WTC11 (cell line): Measurements from ENCODE around the gene EEF1AKMT4. TPM values are rescaled to one million over a fixed set of nuclear protein-coding genes. Genes with fewer than 3 reads are reported as not detected.

Experiments used
- ATAC-seq: fragments of 200-7000 bp; cut with Tn5 transposase; 2 replicates; pipeline ENCODE4 v1.10.0; 2021; ENCODE audit warnings: mild to moderate bottlenecking, moderate library complexity
- CTCF ChIA-PET: fragments of 300-600 bp; sonication (Branson Sonifier 250); formaldehyde crosslinking; loops from one replicate; lab custom pipeline; 2021; ENCODE audit warnings: antibody characterized with exemption; lab: Charles Lee
- POLR2A ChIA-PET: fragments of 350-600 bp; sonication (Branson Sonifier 250); formaldehyde crosslinking; loops from one replicate; lab custom pipeline; 2021; ENCODE audit warnings: antibody characterized with exemption; lab: Charles Lee
- DNase-seq: peaks from one replicate; pipeline ENCODE4 v3.0.0; 2021; ENCODE audit warnings: low spot score
- H3K27ac Mint-ChIP-seq: 2 replicates; pipeline ENCODE4 v1.8.0; 2021; ENCODE audit warnings: mixed read lengths
- H3K27me3 Mint-ChIP-seq: 2 replicates; pipeline ENCODE4 v1.8.0; 2021; ENCODE audit warnings: low read depth, mild to moderate bottlenecking, moderate library complexity, mixed read lengths
- H3K36me3 Mint-ChIP-seq: 2 replicates; pipeline ENCODE4 v1.8.0; 2021; ENCODE audit warnings: mixed read lengths
- H3K4me1 Mint-ChIP-seq: 2 replicates; pipeline ENCODE4 v1.8.0; 2022; ENCODE audit warnings: mixed read lengths
- H3K4me3 Mint-ChIP-seq: 2 replicates; pipeline ENCODE4 v1.8.0; 2021; ENCODE audit warnings: mild to moderate bottlenecking, moderate library complexity, mixed read lengths
- H3K9me3 Mint-ChIP-seq: 2 replicates; pipeline ENCODE4 v1.8.0; 2021; ENCODE audit warnings: mixed read lengths
- ATF1 ChIP-seq: sonication (generic); formaldehyde crosslinking; IDR thresholded peaks from 2 replicates; pipeline ENCODE4 v1.8.1; 2023; ENCODE audit warnings: mild to moderate bottlenecking, moderate library complexity, missing genetic modification reagents
- CREB1 ChIP-seq: sonication (generic); formaldehyde crosslinking; IDR thresholded peaks from 2 replicates; pipeline ENCODE4 v1.8.0; 2023; ENCODE audit warnings: mild to moderate bottlenecking, missing genetic modification reagents
- FOXP1 ChIP-seq: sonication (generic); formaldehyde crosslinking; IDR thresholded peaks from 2 replicates; pipeline ENCODE4 v1.8.0; 2022; ENCODE audit warnings: missing genetic modification reagents, mild to moderate bottlenecking, moderate library complexity, borderline replicate concordance
- GABPB1 ChIP-seq: sonication (generic); formaldehyde crosslinking; IDR thresholded peaks from 2 replicates; pipeline ENCODE4 v1.8.1; 2023; ENCODE audit warnings: mild to moderate bottlenecking, missing genetic modification reagents
- HMGA2 ChIP-seq: fragments of 250-450 bp; sonication (Bioruptor Pico); IDR thresholded peaks from 2 replicates; pipeline ENCODE4 v1.4.0; 2021; ENCODE audit warnings: mild to moderate bottlenecking, moderate library complexity
- IRF2 ChIP-seq: sonication (generic); formaldehyde crosslinking; IDR thresholded peaks from 2 replicates; pipeline ENCODE4 v1.8.0; 2022; ENCODE audit warnings: low read depth, missing genetic modification reagents, borderline replicate concordance
- MYBL2 ChIP-seq: sonication (generic); formaldehyde crosslinking; IDR thresholded peaks from 2 replicates; pipeline ENCODE4 v1.8.1; 2023; ENCODE audit warnings: mild to moderate bottlenecking, moderate library complexity, missing genetic modification reagents
- NFE2L1 ChIP-seq: sonication (generic); formaldehyde crosslinking; IDR thresholded peaks from 2 replicates; pipeline ENCODE4 v1.8.1; 2023; ENCODE audit warnings: missing genetic modification reagents
- NR1H2 ChIP-seq: sonication (generic); formaldehyde crosslinking; IDR thresholded peaks from 2 replicates; pipeline ENCODE4 v1.9.0; 2021; ENCODE audit warnings: mild to moderate bottlenecking, moderate library complexity, missing genetic modification reagents
- OVOL2 ChIP-seq: fragments of 250-450 bp; sonication (Bioruptor Pico); IDR thresholded peaks from 2 replicates; pipeline ENCODE4 v1.9.0; 2021; ENCODE audit warnings: mild to moderate bottlenecking, borderline replicate concordance
- PRRX2 ChIP-seq: fragments of 250-450 bp; sonication (Bioruptor Pico); IDR thresholded peaks from 2 replicates; pipeline ENCODE4 v1.8.0; 2021; ENCODE audit warnings: mild to moderate bottlenecking
- SP1 ChIP-seq: sonication (generic); formaldehyde crosslinking; conservative IDR thresholded peaks from 2 replicates; pipeline ENCODE4 v1.8.1; 2022; ENCODE audit warnings: missing genetic modification reagents
- TP53 ChIP-seq: sonication (generic); formaldehyde crosslinking; IDR thresholded peaks from 2 replicates; pipeline ENCODE4 v1.8.1; 2023; ENCODE audit warnings: mild to moderate bottlenecking, missing genetic modification reagents
- ZBTB21 ChIP-seq: sonication (generic); formaldehyde crosslinking; IDR thresholded peaks from 2 replicates; pipeline ENCODE4 v1.8.1; 2023; ENCODE audit warnings: mild to moderate bottlenecking, missing genetic modification reagents, borderline replicate concordance
- ZNF219 ChIP-seq: sonication (generic); formaldehyde crosslinking; IDR thresholded peaks from 2 replicates; pipeline ENCODE4 v1.8.0; 2023; ENCODE audit warnings: missing genetic modification reagents, mild to moderate bottlenecking, borderline replicate concordance
- ZNF396 ChIP-seq: fragments of 250-450 bp; sonication (Bioruptor Pico); IDR thresholded peaks from 2 replicates; pipeline ENCODE4 v1.8.0; 2021; ENCODE audit warnings: mild to moderate bottlenecking, moderate library complexity, borderline replicate concordance
- ZNF416 ChIP-seq: fragments of 250-450 bp; sonication (Bioruptor Pico); IDR thresholded peaks from 2 replicates; pipeline ENCODE4 v1.9.0; 2021; ENCODE audit warnings: mild to moderate bottlenecking, inconsistent platforms
- ZNF423 ChIP-seq: fragments of 250-450 bp; sonication (Bioruptor Pico); IDR thresholded peaks from 2 replicates; pipeline ENCODE4 v2.1.2; 2022; ENCODE audit warnings: mild to moderate bottlenecking, moderate library complexity
- total RNA-seq: library from RNA; stranded (reverse); gene quantifications from 3 replicates; pipeline ENCODE4 v1.2.3, GENCODE V29; 2021
- TF ChIP-seq, protein P1 (sequence below): sonication (generic); formaldehyde crosslinking; IDR thresholded peaks from 2 replicates; pipeline ENCODE4 v1.8.1; 2023; ENCODE audit warnings: mild to moderate bottlenecking, missing genetic modification reagents
- TF ChIP-seq, protein P2 (sequence below): fragments of 250-450 bp; sonication (Bioruptor Pico); IDR thresholded peaks from 2 replicates; pipeline ENCODE4 v1.9.0; 2021; ENCODE audit warnings: moderate library complexity, mild to moderate bottlenecking, inconsistent platforms, borderline replicate concordance
- TF ChIP-seq, protein P3 (sequence below): fragments of 200-600 bp; IDR thresholded peaks from 2 replicates; pipeline ENCODE4 v1.8.0; 2022; ENCODE audit warnings: antibody characterized with exemption
- TF ChIP-seq, protein P4 (sequence below): sonication (generic); formaldehyde crosslinking; IDR thresholded peaks from 2 replicates; pipeline ENCODE4 v1.8.0; 2022; ENCODE audit warnings: mild to moderate bottlenecking, missing genetic modification reagents
- TF ChIP-seq, protein P5 (sequence below): fragments of 250-450 bp; sonication (Bioruptor Pico); IDR thresholded peaks from 2 replicates; pipeline ENCODE4 v2.1.2; 2022; ENCODE audit warnings: mild to moderate bottlenecking, moderate library complexity
- TF ChIP-seq, protein P6 (sequence below): sonication (generic); formaldehyde crosslinking; conservative IDR thresholded peaks from 2 replicates; pipeline ENCODE4 v1.8.1; 2022; ENCODE audit warnings: mild to moderate bottlenecking, missing genetic modification reagents
- TF ChIP-seq, protein P7 (sequence below): sonication (generic); formaldehyde crosslinking; IDR thresholded peaks from 2 replicates; pipeline ENCODE4 v1.8.0; 2022; ENCODE audit warnings: missing genetic modification reagents

The EEF1AKMT4 gene
- total RNA-seq, 1 experiment from 2014 or later, result 11.3 TPM

DNA sequence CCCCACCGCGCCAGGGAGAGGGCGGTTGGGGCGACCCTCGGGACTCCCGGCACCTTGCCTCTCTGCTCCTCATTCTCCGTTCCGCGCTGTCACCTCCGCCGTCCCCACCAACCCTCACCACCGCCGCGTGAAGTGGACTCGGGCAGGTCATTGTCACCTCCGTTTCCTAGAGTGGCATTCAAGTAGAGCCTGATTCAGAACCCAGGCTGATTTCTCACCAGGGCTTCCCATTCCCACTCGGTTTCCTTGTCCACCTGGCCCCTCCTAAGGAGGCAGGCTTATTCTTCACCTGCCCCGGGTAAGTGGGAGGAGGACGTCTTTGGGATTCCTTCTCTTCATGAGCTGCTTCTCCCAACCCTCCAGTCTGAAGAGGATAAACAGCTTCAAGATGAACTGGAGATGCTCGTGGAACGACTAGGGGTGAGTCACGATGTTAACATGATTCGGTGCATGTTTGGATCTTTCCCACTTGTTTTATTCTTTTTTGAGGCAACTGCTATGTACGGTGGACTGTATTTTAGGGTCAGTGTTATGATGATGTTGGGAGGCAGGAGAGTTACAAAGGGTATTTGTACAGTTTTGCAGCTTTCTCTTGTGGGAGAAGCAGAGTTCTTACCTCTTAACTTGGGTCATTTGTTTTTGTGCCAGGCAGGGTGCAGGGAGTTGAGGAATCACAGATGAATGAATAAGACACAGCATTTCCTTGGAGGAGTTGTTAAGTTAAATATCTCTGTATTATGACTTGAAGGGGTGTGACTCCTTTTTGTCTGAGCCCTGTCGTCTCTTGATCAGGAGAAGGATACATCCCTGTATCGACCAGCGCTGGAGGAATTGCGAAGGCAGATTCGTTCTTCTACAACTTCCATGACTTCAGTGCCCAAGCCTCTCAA is 50.3 kb downstream of the EEF1AKMT4 start (continued):
- TF ChIP-seq, protein P1, sequence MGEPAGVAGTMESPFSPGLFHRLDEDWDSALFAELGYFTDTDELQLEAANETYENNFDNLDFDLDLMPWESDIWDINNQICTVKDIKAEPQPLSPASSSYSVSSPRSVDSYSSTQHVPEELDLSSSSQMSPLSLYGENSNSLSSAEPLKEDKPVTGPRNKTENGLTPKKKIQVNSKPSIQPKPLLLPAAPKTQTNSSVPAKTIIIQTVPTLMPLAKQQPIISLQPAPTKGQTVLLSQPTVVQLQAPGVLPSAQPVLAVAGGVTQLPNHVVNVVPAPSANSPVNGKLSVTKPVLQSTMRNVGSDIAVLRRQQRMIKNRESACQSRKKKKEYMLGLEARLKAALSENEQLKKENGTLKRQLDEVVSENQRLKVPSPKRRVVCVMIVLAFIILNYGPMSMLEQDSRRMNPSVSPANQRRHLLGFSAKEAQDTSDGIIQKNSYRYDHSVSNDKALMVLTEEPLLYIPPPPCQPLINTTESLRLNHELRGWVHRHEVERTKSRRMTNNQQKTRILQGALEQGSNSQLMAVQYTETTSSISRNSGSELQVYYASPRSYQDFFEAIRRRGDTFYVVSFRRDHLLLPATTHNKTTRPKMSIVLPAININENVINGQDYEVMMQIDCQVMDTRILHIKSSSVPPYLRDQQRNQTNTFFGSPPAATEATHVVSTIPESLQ (CRISPR knock-in tag), result no peak

DNA sequence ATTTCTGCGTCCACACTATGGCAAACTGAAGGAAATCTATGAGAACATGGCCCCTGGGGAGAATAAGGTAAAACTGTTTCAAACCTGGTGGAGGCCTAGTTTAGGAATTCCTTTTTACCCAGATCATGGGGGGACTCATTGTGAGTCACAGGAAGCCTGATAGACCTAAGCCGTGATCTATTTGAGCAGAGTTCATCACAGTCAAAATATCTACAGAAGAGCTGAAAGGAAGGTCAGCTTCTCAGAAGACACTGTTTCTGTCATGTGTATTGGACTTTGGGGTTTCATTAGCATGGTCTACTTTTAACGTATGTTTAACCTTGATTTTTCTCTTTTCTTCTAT is 50.9 kb downstream of the EEF1AKMT4 start:
- no peak for DNase-seq

DNA sequence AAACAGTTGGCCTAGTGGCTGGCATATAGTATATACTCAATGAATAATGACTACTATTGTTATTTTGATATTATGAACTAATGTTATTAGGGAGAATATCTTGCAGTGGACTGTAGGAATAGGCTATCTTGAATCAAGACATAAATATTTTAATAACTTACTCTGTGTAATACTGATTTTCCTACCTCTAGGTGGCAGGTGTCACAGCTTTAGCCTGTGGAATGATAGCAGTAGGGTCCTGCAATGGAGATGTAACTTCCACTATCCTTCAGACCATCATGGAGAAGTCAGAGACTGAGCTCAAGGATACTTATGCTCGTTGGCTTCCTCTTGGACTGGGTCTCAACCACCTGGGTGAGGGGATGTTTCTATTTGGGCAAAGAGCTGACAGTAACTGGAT is 56.1 kb downstream of the EEF1AKMT4 start:
- CTCF ChIA-PET, result interaction anchor here (1.1 kb wide), 1 partner anchor 33 kb away, joined by 3 read pairs; no protein-coding TSS in a partner anchor
- POLR2A ChIA-PET, result no interaction called here
- H3K27ac Mint-ChIP-seq, result no peak overlapping the region
- H3K36me3 Mint-ChIP-seq, result peaks cover 87% of the 10 kb centered on the region
- ATAC-seq (peak; percentile 26; the same call in 1 of the 2 replicates), DNase-seq (no peak)
- H3K4me1 Mint-ChIP-seq, result peaks cover 1% of the 10 kb centered on the region; the same call in 1 of the 2 replicates
- H3K9me3 Mint-ChIP-seq, result no peaks in the 10 kb centered on the region
- no peaks in the 10 kb centered on the region for H3K27me3 Mint-ChIP-seq
- no peak overlapping the region for H3K4me3 Mint-ChIP-seq
- TF ChIP-seq PRRX2 (CRISPR knock-in tag) (no peak), NFE2L1 (CRISPR knock-in tag) (no peak), CREB1 (no peak), IRF2 (CRISPR knock-in tag) (no peak), TP53 (CRISPR knock-in tag) (no peak), SP1 (no peak), HMGA2 (no peak), ZNF396 (CRISPR knock-in tag) (no peak)
- TF ChIP-seq, protein P2, sequence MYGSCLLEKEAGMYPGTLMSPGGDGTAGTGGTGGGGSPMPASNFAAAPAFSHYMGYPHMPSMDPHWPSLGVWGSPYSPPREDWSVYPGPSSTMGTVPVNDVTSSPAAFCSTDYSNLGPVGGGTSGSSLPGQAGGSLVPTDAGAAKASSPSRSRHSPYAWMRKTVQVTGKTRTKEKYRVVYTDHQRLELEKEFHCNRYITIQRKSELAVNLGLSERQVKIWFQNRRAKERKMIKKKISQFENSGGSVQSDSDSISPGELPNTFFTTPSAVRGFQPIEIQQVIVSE (CRISPR knock-in tag), result no peak
- TF ChIP-seq, protein P3, sequence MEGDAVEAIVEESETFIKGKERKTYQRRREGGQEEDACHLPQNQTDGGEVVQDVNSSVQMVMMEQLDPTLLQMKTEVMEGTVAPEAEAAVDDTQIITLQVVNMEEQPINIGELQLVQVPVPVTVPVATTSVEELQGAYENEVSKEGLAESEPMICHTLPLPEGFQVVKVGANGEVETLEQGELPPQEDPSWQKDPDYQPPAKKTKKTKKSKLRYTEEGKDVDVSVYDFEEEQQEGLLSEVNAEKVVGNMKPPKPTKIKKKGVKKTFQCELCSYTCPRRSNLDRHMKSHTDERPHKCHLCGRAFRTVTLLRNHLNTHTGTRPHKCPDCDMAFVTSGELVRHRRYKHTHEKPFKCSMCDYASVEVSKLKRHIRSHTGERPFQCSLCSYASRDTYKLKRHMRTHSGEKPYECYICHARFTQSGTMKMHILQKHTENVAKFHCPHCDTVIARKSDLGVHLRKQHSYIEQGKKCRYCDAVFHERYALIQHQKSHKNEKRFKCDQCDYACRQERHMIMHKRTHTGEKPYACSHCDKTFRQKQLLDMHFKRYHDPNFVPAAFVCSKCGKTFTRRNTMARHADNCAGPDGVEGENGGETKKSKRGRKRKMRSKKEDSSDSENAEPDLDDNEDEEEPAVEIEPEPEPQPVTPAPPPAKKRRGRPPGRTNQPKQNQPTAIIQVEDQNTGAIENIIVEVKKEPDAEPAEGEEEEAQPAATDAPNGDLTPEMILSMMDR, result no peak

More for the DNA sequence above, 50.9 kb downstream of the EEF1AKMT4 start:
- POLR2A ChIA-PET, result no interaction called here
- ATAC-seq, result no peak
- TF ChIP-seq OVOL2 (no peak), ATF1 (no peak), ZNF416 (CRISPR knock-in tag) (no peak), ZBTB21 (CRISPR knock-in tag) (no peak), ZNF423 (CRISPR knock-in tag) (no peak), ZNF219 (CRISPR knock-in tag) (no peak), GABPB1 (CRISPR knock-in tag) (no peak), NR1H2 (CRISPR knock-in tag) (no peak), MYBL2 (CRISPR knock-in tag) (no peak), FOXP1 (CRISPR knock-in tag) (no peak)
- TF ChIP-seq, protein P4, sequence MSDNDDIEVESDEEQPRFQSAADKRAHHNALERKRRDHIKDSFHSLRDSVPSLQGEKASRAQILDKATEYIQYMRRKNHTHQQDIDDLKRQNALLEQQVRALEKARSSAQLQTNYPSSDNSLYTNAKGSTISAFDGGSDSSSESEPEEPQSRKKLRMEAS, result no peak
- TF ChIP-seq, protein P5, sequence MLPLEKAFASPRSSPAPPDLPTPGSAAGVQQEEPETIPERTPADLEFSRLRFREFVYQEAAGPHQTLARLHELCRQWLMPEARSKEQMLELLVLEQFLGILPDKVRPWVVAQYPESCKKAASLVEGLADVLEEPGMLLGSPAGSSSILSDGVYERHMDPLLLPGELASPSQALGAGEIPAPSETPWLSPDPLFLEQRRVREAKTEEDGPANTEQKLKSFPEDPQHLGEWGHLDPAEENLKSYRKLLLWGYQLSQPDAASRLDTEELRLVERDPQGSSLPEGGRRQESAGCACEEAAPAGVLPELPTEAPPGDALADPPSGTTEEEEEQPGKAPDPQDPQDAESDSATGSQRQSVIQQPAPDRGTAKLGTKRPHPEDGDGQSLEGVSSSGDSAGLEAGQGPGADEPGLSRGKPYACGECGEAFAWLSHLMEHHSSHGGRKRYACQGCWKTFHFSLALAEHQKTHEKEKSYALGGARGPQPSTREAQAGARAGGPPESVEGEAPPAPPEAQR (CRISPR knock-in tag), result no peak
- TF ChIP-seq, protein P6, sequence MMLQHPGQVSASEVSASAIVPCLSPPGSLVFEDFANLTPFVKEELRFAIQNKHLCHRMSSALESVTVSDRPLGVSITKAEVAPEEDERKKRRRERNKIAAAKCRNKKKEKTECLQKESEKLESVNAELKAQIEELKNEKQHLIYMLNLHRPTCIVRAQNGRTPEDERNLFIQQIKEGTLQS (CRISPR knock-in tag), result no peak
- TF ChIP-seq, protein P7, sequence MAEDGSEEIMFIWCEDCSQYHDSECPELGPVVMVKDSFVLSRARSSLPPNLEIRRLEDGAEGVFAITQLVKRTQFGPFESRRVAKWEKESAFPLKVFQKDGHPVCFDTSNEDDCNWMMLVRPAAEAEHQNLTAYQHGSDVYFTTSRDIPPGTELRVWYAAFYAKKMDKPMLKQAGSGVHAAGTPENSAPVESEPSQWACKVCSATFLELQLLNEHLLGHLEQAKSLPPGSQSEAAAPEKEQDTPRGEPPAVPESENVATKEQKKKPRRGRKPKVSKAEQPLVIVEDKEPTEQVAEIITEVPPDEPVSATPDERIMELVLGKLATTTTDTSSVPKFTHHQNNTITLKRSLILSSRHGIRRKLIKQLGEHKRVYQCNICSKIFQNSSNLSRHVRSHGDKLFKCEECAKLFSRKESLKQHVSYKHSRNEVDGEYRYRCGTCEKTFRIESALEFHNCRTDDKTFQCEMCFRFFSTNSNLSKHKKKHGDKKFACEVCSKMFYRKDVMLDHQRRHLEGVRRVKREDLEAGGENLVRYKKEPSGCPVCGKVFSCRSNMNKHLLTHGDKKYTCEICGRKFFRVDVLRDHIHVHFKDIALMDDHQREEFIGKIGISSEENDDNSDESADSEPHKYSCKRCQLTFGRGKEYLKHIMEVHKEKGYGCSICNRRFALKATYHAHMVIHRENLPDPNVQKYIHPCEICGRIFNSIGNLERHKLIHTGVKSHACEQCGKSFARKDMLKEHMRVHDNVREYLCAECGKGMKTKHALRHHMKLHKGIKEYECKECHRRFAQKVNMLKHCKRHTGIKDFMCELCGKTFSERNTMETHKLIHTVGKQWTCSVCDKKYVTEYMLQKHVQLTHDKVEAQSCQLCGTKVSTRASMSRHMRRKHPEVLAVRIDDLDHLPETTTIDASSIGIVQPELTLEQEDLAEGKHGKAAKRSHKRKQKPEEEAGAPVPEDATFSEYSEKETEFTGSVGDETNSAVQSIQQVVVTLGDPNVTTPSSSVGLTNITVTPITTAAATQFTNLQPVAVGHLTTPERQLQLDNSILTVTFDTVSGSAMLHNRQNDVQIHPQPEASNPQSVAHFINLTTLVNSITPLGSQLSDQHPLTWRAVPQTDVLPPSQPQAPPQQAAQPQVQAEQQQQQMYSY (CRISPR knock-in tag), result no peak
- H3K27me3 Mint-ChIP-seq, result no peaks in the 10 kb centered on the region
- H3K9me3 Mint-ChIP-seq, result no peaks in the 10 kb centered on the region
- CTCF ChIA-PET, result no interaction called here
- H3K36me3 Mint-ChIP-seq, result peaks cover 54% of the 10 kb centered on the region
- peak overlapping the region; percentile 96 for H3K4me3 Mint-ChIP-seq
- H3K4me1 Mint-ChIP-seq, result peaks cover 12% of the 10 kb centered on the region
- H3K27ac Mint-ChIP-seq, result peak overlapping the region; percentile 70; the same call in 1 of the 2 replicates
